H1 (cell line): ENCODE measurements around the gene RMND5A. TPM values are rescaled to one million over a fixed set of nuclear protein-coding genes. Genes with fewer than 3 reads are reported as not detected.

ENCODE experiments used
- CTCF ChIA-PET: fragments of 300-600 bp; sonication (Branson Sonifier 250); formaldehyde crosslinking; loops from one replicate; lab custom pipeline; 2021; ENCODE audit not compliant: partially characterized antibody; lab: Charles Lee
- POLR2A ChIA-PET: fragments of 300-600 bp; sonication (Branson Sonifier 250); formaldehyde crosslinking; loops from one replicate; lab custom pipeline; 2021; ENCODE audit warnings: inconsistent platforms; ENCODE audit not compliant: partially characterized antibody; lab: Charles Lee
- DNase-seq, 2 experiments: peaks; one replicate each; pipeline versions ENCODE4 v3.0.0 to v3.0.0-alpha.2; 2010 to 2022; ENCODE audit warnings: low spot score in 2 of 2, low read depth in 1 of 2, mixed read lengths in 1 of 2
- FAIRE-seq: peaks from 2 replicates; lab custom pipeline; 2011; peaks lifted over from hg19 to GRCh38; lab: Jason Lieb, UNC
- H2AFZ ChIP-seq: 2 replicates; pipeline ENCODE4 v1.8.1; 2012; ENCODE audit warnings: low read length, inconsistent platforms
- H2AK5ac ChIP-seq: 2 replicates; pipeline ENCODE4 v1.6.1; 2013; ENCODE audit warnings: low read depth, low read length
- H2BK120ac ChIP-seq: replicated peaks from 2 replicates; pipeline ENCODE3; 2013; ENCODE audit warnings: low read depth, low read length, inconsistent platforms
- H2BK12ac ChIP-seq: 2 replicates; pipeline ENCODE4 v1.6.1; 2013; ENCODE audit warnings: low read depth, low read length
- H2BK15ac ChIP-seq: 2 replicates; pipeline ENCODE4 v1.6.1; 2013; ENCODE audit warnings: low read length
- H2BK20ac ChIP-seq: 2 replicates; pipeline ENCODE4 v1.6.1; 2013; ENCODE audit warnings: low read length
- H2BK5ac ChIP-seq: 2 replicates; pipeline ENCODE4 v1.6.1; 2013; ENCODE audit warnings: low read depth, low read length
- H3K14ac ChIP-seq: 2 replicates; pipeline ENCODE4 v1.6.1; 2013; ENCODE audit warnings: inconsistent platforms; ENCODE audit not compliant: insufficient read length
- H3K18ac ChIP-seq: 2 replicates; pipeline ENCODE4 v1.6.1; 2013; ENCODE audit warnings: low read length; ENCODE audit errors: extremely low read depth
- H3K23ac ChIP-seq: 2 replicates; pipeline ENCODE4 v1.6.1; 2013; ENCODE audit warnings: inconsistent platforms; ENCODE audit not compliant: insufficient read length
- H3K23me2 ChIP-seq: 2 replicates; pipeline ENCODE4 v1.6.1; 2013; ENCODE audit warnings: low read depth, low read length
- H3K27ac ChIP-seq: 2 replicates; pipeline ENCODE4 v1.6.1; 2011; ENCODE audit warnings: low read depth, low read length, inconsistent platforms
- H3K27me3 ChIP-seq, 4 experiments: replicated peaks in 1 of 4; 1 replicate in 1 of 4; 2 replicates in 3 of 4; pipeline versions ENCODE4 v1.6.1 to v1.8.1; 2011 to 2013; ENCODE audit warnings: low read length in 3 of 4, mild to moderate bottlenecking in 3 of 4, inconsistent platforms in 2 of 4, mixed read lengths in 2 of 4, moderate library complexity in 1 of 4; ENCODE audit not compliant: control insufficient read depth in 3 of 4, insufficient read depth in 3 of 4; ENCODE audit errors: extremely low read depth in 1 of 4
- H3K36me3 ChIP-seq, 4 experiments: 2 replicates each; pipeline versions ENCODE4 v1.6.1 to v1.8.1; 2011 to 2013; ENCODE audit warnings: mild to moderate bottlenecking in 4 of 4, low read length in 3 of 4, moderate library complexity in 2 of 4, control low read depth in 1 of 4, inconsistent platforms in 1 of 4; ENCODE audit not compliant: insufficient read depth in 4 of 4, control insufficient read depth in 2 of 4
- H3K4ac ChIP-seq: replicated peaks from 2 replicates; pipeline ENCODE3; 2013; ENCODE audit warnings: low read length, low read depth, mixed read lengths, inconsistent platforms; ENCODE audit not compliant: insufficient read length
- H3K4me1 ChIP-seq, 4 experiments: replicated peaks in 1 of 4; 1 replicate in 1 of 4; 2 replicates in 3 of 4; pipeline versions ENCODE4 v1.6.1 to v1.8.1; 2011 to 2013; ENCODE audit warnings: low read length in 3 of 4, inconsistent platforms in 2 of 4, mixed read lengths in 1 of 4; ENCODE audit not compliant: insufficient read depth in 4 of 4, control insufficient read depth in 3 of 4
- H3K4me2 ChIP-seq, 2 experiments: 2 replicates each; pipeline versions ENCODE4 v1.6.1 to v1.8.1; 2011 to 2013; ENCODE audit warnings: low read depth in 2 of 2, low read length in 2 of 2, control low read depth in 1 of 2, inconsistent platforms in 1 of 2, mild to moderate bottlenecking in 1 of 2; ENCODE audit not compliant: insufficient read depth in 1 of 2
- H3K4me3 ChIP-seq, 4 experiments: fragments of 200-600, 300-600 bp in 1 of 4; sonication (generic), shearing (Covaris generic), sonication (Bioruptor Twin) in 1 of 4; 2 replicates each; pipeline versions ENCODE4 v1.5.1 to v1.8.1; 2011 to 2016; ENCODE audit warnings: low read length in 4 of 4, low read depth in 3 of 4, control low read depth in 2 of 4, inconsistent platforms in 2 of 4, mild to moderate bottlenecking in 2 of 4, mixed read lengths in 1 of 4, moderate library complexity in 1 of 4; ENCODE audit not compliant: insufficient read depth in 2 of 4; ENCODE audit errors: extremely low read depth in 1 of 4
- H3K56ac ChIP-seq: replicated peaks from 2 replicates; pipeline ENCODE3; 2013; ENCODE audit warnings: low read depth, mild to moderate bottlenecking, mixed read lengths, low read length, inconsistent platforms; ENCODE audit not compliant: insufficient read length
- H3K79me1 ChIP-seq: 2 replicates; pipeline ENCODE4 v1.6.1; 2013; ENCODE audit warnings: low read depth, low read length, control low read depth
- H3K79me2 ChIP-seq, 2 experiments: 2 replicates each; pipeline versions ENCODE4 v1.6.1 to v1.8.1; 2012 to 2013; ENCODE audit warnings: low read length in 2 of 2, mild to moderate bottlenecking in 2 of 2, inconsistent platforms in 1 of 2; ENCODE audit not compliant: insufficient read depth in 2 of 2, control insufficient read depth in 1 of 2
- H3K9ac ChIP-seq, 4 experiments: replicated peaks in 1 of 4; 1 replicate in 1 of 4; 2 replicates in 3 of 4; pipeline versions ENCODE4 v1.6.1 to v1.8.1; 2011 to 2013; ENCODE audit warnings: low read depth in 3 of 4, low read length in 3 of 4, control low read depth in 2 of 4, mild to moderate bottlenecking in 2 of 4, moderate library complexity in 2 of 4, inconsistent platforms in 1 of 4; ENCODE audit errors: extremely low read depth in 1 of 4
- H3K9me3 ChIP-seq, 2 experiments: 2 replicates each; pipeline versions ENCODE4 v1.6.1 to v1.8.1; 2012 to 2013; ENCODE audit warnings: mild to moderate bottlenecking in 2 of 2, moderate library complexity in 2 of 2, control low read depth in 1 of 2, inconsistent platforms in 1 of 2, low read depth in 1 of 2, low read length in 1 of 2, mixed read lengths in 1 of 2; ENCODE audit not compliant: insufficient read depth in 2 of 2
- H4K20me1 ChIP-seq, 2 experiments: replicated peaks in 1 of 2; 2 replicates each; pipeline versions ENCODE3 to v1.8.1; 2011 to 2013; ENCODE audit warnings: inconsistent platforms in 2 of 2, low read length in 2 of 2, mild to moderate bottlenecking in 1 of 2; ENCODE audit not compliant: insufficient read depth in 2 of 2, control insufficient read depth in 1 of 2
- H4K5ac ChIP-seq: 2 replicates; pipeline ENCODE4 v1.6.1; 2013; ENCODE audit warnings: low read length, low read depth, mixed read lengths, inconsistent platforms; ENCODE audit not compliant: insufficient read length
- H4K8ac ChIP-seq: 2 replicates; pipeline ENCODE4 v1.8.0; 2013; ENCODE audit warnings: mild to moderate bottlenecking, moderate library complexity, low read length, inconsistent platforms; ENCODE audit not compliant: insufficient read depth; ENCODE audit errors: extremely low read depth
- H4K91ac ChIP-seq: replicated peaks from 2 replicates; pipeline ENCODE3; 2013; ENCODE audit warnings: low read length, mixed read lengths, inconsistent platforms; ENCODE audit not compliant: insufficient read length
- CTCF ChIP-seq, 3 experiments: IDR thresholded peaks; 1 replicate in 2 of 3; 2 replicates in 1 of 3; pipeline versions ENCODE4 v1.5.1 to v1.6.1; 2011; ENCODE audit warnings: low read length in 3 of 3, mild to moderate bottlenecking in 3 of 3, inconsistent platforms in 2 of 3, low read depth in 1 of 3, moderate library complexity in 1 of 3; ENCODE audit not compliant: insufficient read depth in 1 of 3; ENCODE audit errors: control extremely low read depth in 1 of 3
- EGR1 ChIP-seq: IDR thresholded peaks from 2 replicates; pipeline ENCODE4 v1.6.1; 2011; ENCODE audit warnings: low read depth, low read length, borderline replicate concordance
- FOSL1 ChIP-seq: IDR thresholded peaks from 2 replicates; pipeline ENCODE4 v1.6.1; 2011; ENCODE audit warnings: mild to moderate bottlenecking, low read depth, low read length, moderate library complexity; ENCODE audit not compliant: insufficient read depth
- KDM1A ChIP-seq: fragments of 200-600, 300-600 bp; sonication (generic); IDR thresholded peaks from 2 replicates; pipeline ENCODE4 v1.7.1; 2016; ENCODE audit warnings: mild to moderate bottlenecking, low read length, borderline replicate concordance
- RAD21 ChIP-seq, 2 experiments: IDR thresholded peaks in 1 of 2; conservative IDR thresholded peaks in 1 of 2; 2 replicates each; pipeline ENCODE4 v1.6.1; 2011; ENCODE audit warnings: low read depth in 2 of 2, low read length in 2 of 2, improper control_type of control experiment in 1 of 2, inconsistent platforms in 1 of 2, mild to moderate bottlenecking in 1 of 2, moderate library complexity in 1 of 2
- RXRA ChIP-seq: IDR thresholded peaks from 2 replicates; pipeline ENCODE4 v1.6.1; 2011; ENCODE audit warnings: low read depth, mild to moderate bottlenecking, low read length, moderate library complexity; ENCODE audit not compliant: insufficient read depth
- SIN3A ChIP-seq, 2 experiments: IDR thresholded peaks in 1 of 2; conservative IDR thresholded peaks in 1 of 2; 2 replicates each; pipeline ENCODE4 v1.6.1; 2011 to 2012; ENCODE audit warnings: low read length in 2 of 2, improper control_type of control experiment in 1 of 2, low read depth in 1 of 2, mild to moderate bottlenecking in 1 of 2
- ZNF274 ChIP-seq: IDR thresholded peaks from 2 replicates; pipeline ENCODE4 v1.7.0; 2012; ENCODE audit warnings: low read length, borderline replicate concordance; ENCODE audit errors: extremely low read depth
- WGBS, 2 experiments: shearing (Covaris generic) in 1 of 2; methylation state at CpG; one replicate each; pipeline versions ENCODE4 v1.1.6 to v1.1.7; 2013 to 2015; ENCODE audit warnings: low lambda C conversion rate in 2 of 2, mixed read lengths in 2 of 2, inconsistent platforms in 1 of 2, low coverage in 1 of 2, missing lambda C conversion rate in 1 of 2; ENCODE audit not compliant: insufficient replicate concordance in 2 of 2, insufficient coverage in 1 of 2, insufficient read length in 1 of 2; ENCODE audit errors: extremely low coverage in 1 of 2, missing lambda C conversion rate in 1 of 2; 5-methylcytosine and 5-hydroxymethylcytosine counted together
- polyA plus RNA-seq, 7 experiments: library from polyadenylated mRNA; depleted of rRNA in 3 of 7; stranded (reverse) in 5 of 7; unstranded in 2 of 7; fragments of >200 nt in 5 of 7; fragments of 200-250 nt in 2 of 7; gene quantifications; 1 replicate in 5 of 7; 2 replicates in 1 of 7; 4 replicates in 1 of 7; pipeline versions ENCODE4 v1.2.1 to v1.2.3, GENCODE V29; 2011 to 2013; ENCODE audit warnings: missing spikeins in 2 of 7, mixed read lengths in 2 of 7
- total RNA-seq: library from RNA; stranded (reverse); fragmentation: NEBNext Ultra II Directional; extraction: Animal tissue kit (Norgen Biotek cat#: 25700); gene quantifications from 2 replicates; pipeline ENCODE4 v1.2.1, GENCODE V29; 2021

Gene RMND5A
- total and polyA plus RNA-seq, 2 of the 8 experiments (the other 6 are each of a cell fraction or from before 2014, with no cell fraction given): 21.0 to 66.2 TPM

DNA sequence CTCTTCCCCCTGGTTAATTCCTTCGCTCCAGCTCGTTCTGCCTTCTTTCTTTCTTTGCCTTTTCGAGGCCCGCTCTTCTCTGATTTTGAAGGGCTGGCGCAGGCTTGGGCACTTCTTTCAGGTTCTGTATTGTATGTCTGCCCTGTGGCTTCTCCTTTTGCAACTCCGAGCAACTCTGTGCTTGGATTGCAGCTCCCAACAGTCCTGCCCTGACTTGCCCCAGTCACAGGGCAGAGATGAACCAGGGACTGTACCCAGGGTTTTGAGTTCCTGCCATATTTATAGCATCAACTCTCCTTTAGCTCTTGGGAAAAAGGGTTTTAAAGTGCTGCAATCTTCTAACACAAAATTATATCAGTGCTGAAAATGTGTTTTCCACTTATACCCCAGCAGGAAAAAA, 101.8 kb downstream of the RMND5A start:
- Histone ChIP-seq H2BK15ac (no peak overlapping the region), H2AK5ac (no peak overlapping the region), H3K4me2 (no peak overlapping the region), H3K36me3 (no peaks in the 10 kb centered on the region), H3K9me3 (no peaks in the 10 kb centered on the region), H2BK120ac (no peak overlapping the region), H4K20me1 (no peaks in the 10 kb centered on the region), H3K27ac (no peak overlapping the region), H4K8ac (no peak overlapping the region), H3K4ac (no peak overlapping the region), H2BK5ac (no peak overlapping the region), H3K18ac (no peak overlapping the region; the same call in 1 of the 2 replicates), H3K9ac (no peak overlapping the region), H3K4me1 (peaks cover 0 to 3% (median 0%) of the 10 kb centered on the region in 4 experiments; a peak in 1 of 7 replicates), H4K5ac (no peak overlapping the region), H3K23me2 (no peaks in the 10 kb centered on the region; the same call in 1 of the 2 replicates), H2BK20ac (no peak overlapping the region), H2BK12ac (no peak overlapping the region), H3K79me1 (no peaks in the 10 kb centered on the region), H3K23ac (no peak overlapping the region), H3K4me3 (no peak overlapping the region), H3K56ac (no peak overlapping the region), H3K27me3 (no peaks in the 10 kb centered on the region), H3K14ac (no peak overlapping the region), H3K79me2 (no peaks in the 10 kb centered on the region; a peak in 1 of 4 replicates), H4K91ac (no peak overlapping the region), H2AFZ (0 out of 2 replicates have a peak overlapping the region, but pooled peaks have one; percentile 48)
- DNase-seq (no peak), FAIRE-seq (no peak)
- ChIA-PET CTCF (interaction anchor here (0.6 kb wide), 1 partner anchor 734 kb away, joined by 3 read pairs; no protein-coding TSS in a partner anchor), POLR2A (no interaction called here)
- WGBS, 2 experiments: 86% methylated on average over 6 of the region's 6 CpGs; no CpG with 5 or more reads in 1 of the 2 experiments
- TF ChIP-seq ZNF274: no peak
- no peak for TF ChIP-seq SIN3A (conservative IDR thresholded peaks at IDR 0.05 in 1 of 2, IDR thresholded peaks at IDR 0.05 in 1 of 2; ENCODE audit: low read depth in 1 of 2, low read length in 2 of 2)
- no peak for TF ChIP-seq FOSL1
- TF ChIP-seq RAD21 (IDR thresholded peaks at IDR 0.05 in 1 of 2, conservative IDR thresholded peaks at IDR 0.05 in 1 of 2; ENCODE audit: low read depth in 2 of 2, low read length in 2 of 2): no peak
- no peak for TF ChIP-seq RXRA
- no peak for TF ChIP-seq EGR1
- no peak for TF ChIP-seq CTCF (IDR thresholded peaks at IDR 0.05; ENCODE audit: control extremely low read depth in 1 of 3, insufficient read depth in 1 of 3, low read depth in 1 of 3, low read length in 3 of 3)
- TF ChIP-seq KDM1A: no peak
